ENCODE results near the gene ATP6V0D1. TPM values are rescaled to one million over a fixed set of nuclear protein-coding genes. Genes with fewer than 3 reads are reported as not detected.

The ATP6V0D1 gene
- polyA plus RNA-seq, 3 donors: 354 to 687 (median 631) TPM

DNA sequence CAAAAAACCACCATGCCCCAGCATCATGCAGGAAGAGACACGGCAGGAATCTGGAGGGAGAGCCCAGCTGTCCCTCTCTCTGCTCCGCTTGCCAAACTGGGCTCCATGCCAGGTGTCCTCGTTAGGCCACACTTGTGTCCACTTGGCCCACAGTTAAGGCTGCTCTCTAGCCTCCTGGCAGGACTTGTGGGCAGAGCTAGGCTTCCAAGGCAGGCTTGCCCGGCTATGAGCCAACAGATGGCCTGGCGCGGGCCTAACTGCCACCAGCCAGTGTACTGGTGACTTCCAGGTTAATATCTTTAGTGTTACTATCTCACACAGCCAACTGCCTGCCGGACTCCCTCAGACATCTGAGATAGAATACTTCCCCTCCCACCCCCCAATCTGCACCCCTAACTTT is 10.6 kb downstream of the ATP6V0D1 start:
- Mint-ChIP-seq H3K27ac (peak overlapping the region in 6 of 7 donors; percentile 6 to 86 (median 40)), H3K9me3 (no peaks in the 10 kb centered on the region), H3K36me3 (peaks cover 12 to 52% of the 10 kb centered on the region in 2 donors), H3K4me3 (no peak overlapping the region), H3K4me1 (peaks cover 91% of the 10 kb centered on the region), H3K27me3 (ENCODE audit: low read depth in 3 of 3) (no peaks in the 10 kb centered on the region)
- 88% methylated on average over 6 of the region's 7 CpGs for WGBS (ENCODE audit: insufficient coverage)
- intact Hi-C loops (cut with micrococcal nuclease): loop anchor here in 1 of 2 donors (10.0 kb wide), 1 partner anchor 226 kb away; the partner anchor contains the start of genes FHOD1 and SLC9A5
- Histone ChIP-seq H3K4me3 (replicated peaks in 1 of 3; ENCODE audit: low read depth in 2 of 3, low read length in 3 of 3) (no peak overlapping the region), H4K20me1 (ENCODE audit: insufficient read depth, low read length) (peaks cover 100% of the 10 kb centered on the region), H3K4me1 (ENCODE audit: control insufficient read depth in 1 of 2, insufficient read depth in 2 of 2, low read length in 2 of 2) (peaks cover 61 to 84% of the 10 kb centered on the region in 2 donors), H3K4me2 (replicated peaks; ENCODE audit: extremely low read depth, low read length, poor library complexity, severe bottlenecking) (no peak overlapping the region), H3K79me2 (ENCODE audit: insufficient read depth, low read length) (peaks cover 100% of the 10 kb centered on the region), H3K27ac (ENCODE audit: low read depth in 1 of 2, low read length in 2 of 2) (peak overlapping the region; percentile 2 to 51), H3K27me3 (ENCODE audit: control insufficient read depth in 2 of 2, insufficient read depth in 2 of 2, low read length in 2 of 2) (no peaks in the 10 kb centered on the region), H2AFZ (ENCODE audit: insufficient read depth, low read depth, low read length, poor library complexity, severe bottlenecking) (no peak overlapping the region), H3K9me3 (replicated peaks in 1 of 2; ENCODE audit: control insufficient read depth in 1 of 2, insufficient read depth in 1 of 2, low read length in 2 of 2) (no peaks in the 10 kb centered on the region), H3K9ac (ENCODE audit: insufficient read depth, low read length, poor library complexity, severe bottlenecking) (no peak overlapping the region), H3K36me3 (replicated peaks in 1 of 2; ENCODE audit: control insufficient read depth in 1 of 2, insufficient read depth in 2 of 2, low read length in 2 of 2) (peaks cover 0 to 47% of the 10 kb centered on the region in 2 donors)
- DNase-seq: no peak
- TF ChIP-seq CTCF (IDR thresholded peaks at IDR 0.05): no peak

DNA sequence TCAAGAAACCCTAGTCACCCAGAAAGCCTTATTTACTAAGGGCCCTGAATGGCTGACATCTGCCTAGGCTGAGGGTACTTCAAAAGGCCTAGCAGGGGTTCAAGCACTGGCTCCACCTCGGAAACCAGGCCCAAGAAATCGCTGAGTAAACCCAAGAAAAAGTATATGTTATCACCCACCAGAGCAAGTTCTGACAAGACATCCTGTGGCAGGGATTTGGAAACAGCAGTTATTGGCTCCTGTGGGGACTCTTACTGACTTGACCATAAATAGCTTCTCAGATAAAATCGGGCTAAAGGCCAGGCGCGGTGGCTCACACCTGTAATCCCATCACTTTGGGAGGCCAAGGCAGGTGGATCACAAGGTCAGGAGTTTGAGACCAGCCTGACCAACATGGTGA is 12.2 kb downstream of the ATP6V0D1 start:
- TF ChIP-seq CTCF (IDR thresholded peaks at IDR 0.05): no peak

More for the DNA sequence above, 12.2 kb downstream of the ATP6V0D1 start:
- H3K9me3 Mint-ChIP-seq: no peaks in the 10 kb centered on the region
- no peaks in the 10 kb centered on the region for H3K9me3 ChIP-seq (replicated peaks in 1 of 2; ENCODE audit: control insufficient read depth in 1 of 2, insufficient read depth in 1 of 2, low read length in 2 of 2)
- intact Hi-C loops (cut with micrococcal nuclease): loop anchor here in 1 of 2 donors (5.0 kb wide), 1 partner anchor 41 kb away; no protein-coding TSS in a partner anchor
- DNase-seq: no peak
- peaks cover 79% of the 10 kb centered on the region for H3K4me1 Mint-ChIP-seq
- H3K4me3 Mint-ChIP-seq: no peak overlapping the region
- H3K9ac ChIP-seq (ENCODE audit: insufficient read depth, low read length, poor library complexity, severe bottlenecking): no peak overlapping the region
- H3K27ac Mint-ChIP-seq: peak overlapping the region in 6 of 7 donors; percentile 40 to 83 (median 72)
- H3K27me3 Mint-ChIP-seq (ENCODE audit: low read depth in 3 of 3): no peaks in the 10 kb centered on the region
- no peaks in the 10 kb centered on the region for H3K27me3 ChIP-seq (ENCODE audit: control insufficient read depth in 2 of 2, insufficient read depth in 2 of 2, low read length in 2 of 2)
- peak overlapping the region; percentile 9 for H3K4me2 ChIP-seq (replicated peaks; ENCODE audit: extremely low read depth, low read length, poor library complexity, severe bottlenecking)
- H3K36me3 ChIP-seq (replicated peaks in 1 of 2; ENCODE audit: control insufficient read depth in 1 of 2, insufficient read depth in 2 of 2, low read length in 2 of 2): peaks cover 7 to 47% of the 10 kb centered on the region in 2 donors
- no peak overlapping the region for H2AFZ ChIP-seq (ENCODE audit: insufficient read depth, low read depth, low read length, poor library complexity, severe bottlenecking)
- H3K79me2 ChIP-seq (ENCODE audit: insufficient read depth, low read length): peaks cover 100% of the 10 kb centered on the region
- peaks cover 100% of the 10 kb centered on the region for H4K20me1 ChIP-seq (ENCODE audit: insufficient read depth, low read length)
- peaks cover 45 to 69% of the 10 kb centered on the region in 2 donors for H3K4me1 ChIP-seq (ENCODE audit: control insufficient read depth in 1 of 2, insufficient read depth in 2 of 2, low read length in 2 of 2)
- H3K36me3 Mint-ChIP-seq: peaks cover 8 to 49% of the 10 kb centered on the region in 2 donors
- H3K4me3 ChIP-seq (replicated peaks in 1 of 3; ENCODE audit: low read depth in 2 of 3, low read length in 3 of 3): peak overlapping the region in 1 of 3 experiments; percentile 1
- 100% methylated on average over 1 of the region's 5 CpGs for WGBS (ENCODE audit: insufficient coverage)
- H3K27ac ChIP-seq (ENCODE audit: low read depth in 1 of 2, low read length in 2 of 2): peak overlapping the region in 1 of 2 donors; percentile 42
